Suprapubic skin (tissue), 4 donors: ENCODE data around the gene ELMO1. TPM values are rescaled to one million over a fixed set of nuclear protein-coding genes. Genes with fewer than 3 reads are reported as not detected.

Experiments
- DNase-seq, 2 donors: peaks; one replicate each; pipeline ENCODE4 v3.0.0-alpha.2; 2019; ENCODE audit warnings: low spot score in 2 of 2
- H3K27ac ChIP-seq: fragments of 200-600 bp; sonication (generic); one replicate; pipeline ENCODE4 v1.5.1; 2019
- H3K27me3 ChIP-seq: fragments of 200-600 bp; sonication (generic); one replicate; pipeline ENCODE4 v1.5.1; 2019
- H3K36me3 ChIP-seq: fragments of 200-600 bp; sonication (generic); one replicate; pipeline ENCODE4 v1.5.1; 2019
- H3K4me1 ChIP-seq: fragments of 200-600 bp; sonication (generic); one replicate; pipeline ENCODE4 v1.5.1; 2019
- H3K4me3 ChIP-seq: fragments of 200-600 bp; sonication (generic); one replicate; pipeline ENCODE4 v1.5.1; 2019; ENCODE audit warnings: mild to moderate bottlenecking
- H3K9me3 ChIP-seq: fragments of 200-600 bp; sonication (generic); one replicate; pipeline ENCODE4 v1.5.1; 2019
- EP300 ChIP-seq: sonication (generic); formaldehyde crosslinking; IDR thresholded peaks from one replicate; pipeline ENCODE4 v1.6.1; 2017; ENCODE audit warnings: antibody characterized with exemption
- POLR2A ChIP-seq, 2 donors: fragments of 450-650 bp; IDR thresholded peaks; one replicate each; pipeline ENCODE4 v1.6.1; 2017; ENCODE audit warnings: antibody characterized with exemption in 2 of 2, mild to moderate bottlenecking in 2 of 2, moderate library complexity in 2 of 2
- POLR2AphosphoS5 ChIP-seq, 3 donors: sonication (generic); formaldehyde crosslinking; IDR thresholded peaks; one replicate each; pipeline ENCODE4 v1.6.1; 2017; ENCODE audit warnings: antibody characterized with exemption in 3 of 3
- WGBS: methylation state at CpG from one replicate; pipeline ENCODE4 v1.1.5; 2018; 5-methylcytosine and 5-hydroxymethylcytosine counted together
- total RNA-seq, 4 donors: library from RNA; depleted of rRNA; stranded (reverse); fragments of >200 nt; gene quantifications; one replicate each; pipeline ENCODE4 v1.1.0, GENCODE V29; 2016
- TF ChIP-seq, protein P1 (sequence below), 2 donors: fragments of 200-600 bp in 1 of 2; fragments of 450-650 bp in 1 of 2; sonication (generic) in 1 of 2; IDR thresholded peaks; one replicate each; pipeline ENCODE4 v1.5.1; 2016 to 2019; ENCODE audit warnings: antibody characterized with exemption in 2 of 2, mild to moderate bottlenecking in 1 of 2, moderate library complexity in 1 of 2

ELMO1 gene
- total RNA-seq, 4 donors from 2014 or later: 9.8 to 49.6 (median 22.2) TPM

DNA sequence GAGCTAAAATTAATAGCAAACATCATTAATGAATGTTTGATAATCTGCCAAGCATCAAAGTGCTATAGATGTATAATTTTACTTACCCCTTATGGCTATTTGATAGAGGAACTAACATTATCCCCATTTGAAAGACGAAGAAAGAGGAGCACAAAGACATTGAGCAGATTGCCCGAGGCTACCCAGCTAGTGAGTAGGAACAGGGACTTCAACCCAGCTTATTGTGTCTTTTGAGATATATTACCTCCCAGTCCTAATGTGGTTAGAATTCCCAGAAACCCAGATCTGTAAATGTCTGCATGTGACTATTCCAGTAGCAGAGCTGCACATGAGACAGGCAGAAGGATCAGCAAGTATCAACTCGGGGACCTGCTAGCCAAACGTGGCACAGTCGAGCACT lies 564.3 kb downstream of the ELMO1 start:
- Histone ChIP-seq H3K27ac (no peak overlapping the region), H3K4me3 (no peak overlapping the region), H3K27me3 (no peaks in the 10 kb centered on the region), H3K4me1 (no peaks in the 10 kb centered on the region), H3K9me3 (no peaks in the 10 kb centered on the region), H3K36me3 (peaks cover 15% of the 10 kb centered on the region)
- 74% methylated on average over 5 of the region's 5 CpGs for WGBS
- DNase-seq: no peak
- no peak for TF ChIP-seq POLR2A (IDR thresholded peaks at IDR 0.05)
- TF ChIP-seq, protein P1, sequence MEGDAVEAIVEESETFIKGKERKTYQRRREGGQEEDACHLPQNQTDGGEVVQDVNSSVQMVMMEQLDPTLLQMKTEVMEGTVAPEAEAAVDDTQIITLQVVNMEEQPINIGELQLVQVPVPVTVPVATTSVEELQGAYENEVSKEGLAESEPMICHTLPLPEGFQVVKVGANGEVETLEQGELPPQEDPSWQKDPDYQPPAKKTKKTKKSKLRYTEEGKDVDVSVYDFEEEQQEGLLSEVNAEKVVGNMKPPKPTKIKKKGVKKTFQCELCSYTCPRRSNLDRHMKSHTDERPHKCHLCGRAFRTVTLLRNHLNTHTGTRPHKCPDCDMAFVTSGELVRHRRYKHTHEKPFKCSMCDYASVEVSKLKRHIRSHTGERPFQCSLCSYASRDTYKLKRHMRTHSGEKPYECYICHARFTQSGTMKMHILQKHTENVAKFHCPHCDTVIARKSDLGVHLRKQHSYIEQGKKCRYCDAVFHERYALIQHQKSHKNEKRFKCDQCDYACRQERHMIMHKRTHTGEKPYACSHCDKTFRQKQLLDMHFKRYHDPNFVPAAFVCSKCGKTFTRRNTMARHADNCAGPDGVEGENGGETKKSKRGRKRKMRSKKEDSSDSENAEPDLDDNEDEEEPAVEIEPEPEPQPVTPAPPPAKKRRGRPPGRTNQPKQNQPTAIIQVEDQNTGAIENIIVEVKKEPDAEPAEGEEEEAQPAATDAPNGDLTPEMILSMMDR (IDR thresholded peaks at IDR 0.05): no peak
- no peak for TF ChIP-seq POLR2AphosphoS5 (IDR thresholded peaks at IDR 0.05)
- TF ChIP-seq EP300: no peak

DNA sequence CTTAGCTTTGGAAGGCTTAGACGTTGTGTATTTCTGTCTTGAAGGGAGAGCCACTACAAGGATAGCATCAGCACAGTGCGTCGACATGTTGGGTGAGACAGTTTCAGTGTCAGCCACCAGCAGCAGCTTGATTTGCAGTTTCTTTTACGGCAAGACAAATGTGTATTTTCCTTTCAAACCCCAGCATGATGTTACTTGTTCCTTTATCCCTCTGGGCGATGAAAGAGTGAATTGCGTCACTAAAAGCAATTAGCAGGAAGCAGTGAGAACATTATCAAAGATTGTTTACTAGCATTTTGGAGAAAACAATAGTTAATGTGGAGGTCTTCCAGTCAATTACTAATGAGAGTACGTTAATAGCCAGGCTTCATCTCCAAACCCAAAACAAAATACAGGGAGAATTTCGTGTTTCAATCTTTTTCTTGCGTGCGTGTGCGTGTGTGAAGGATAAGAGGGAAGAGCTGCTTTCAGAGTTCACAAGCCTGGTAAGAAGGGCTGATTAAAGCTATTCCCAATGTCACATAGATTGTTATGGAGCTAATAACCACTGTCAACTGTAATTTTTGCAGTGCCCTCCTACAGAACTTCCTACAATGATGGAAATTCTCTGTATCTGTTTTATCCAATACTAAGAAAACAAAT lies 567.3 kb downstream of the ELMO1 start:
- Histone ChIP-seq H3K27ac (peak overlapping the region; percentile 46), H3K4me3 (peak overlapping the region; percentile 5), H3K4me1 (no peaks in the 10 kb centered on the region), H3K36me3 (peaks cover 6% of the 10 kb centered on the region), H3K9me3 (no peaks in the 10 kb centered on the region), H3K27me3 (no peaks in the 10 kb centered on the region)
- DNase-seq: no peak
- TF ChIP-seq EP300: no peak
- TF ChIP-seq, protein P1 (IDR thresholded peaks at IDR 0.05): no peak
- TF ChIP-seq POLR2A (IDR thresholded peaks at IDR 0.05): no peak
- TF ChIP-seq POLR2AphosphoS5 (IDR thresholded peaks at IDR 0.05): no peak
- WGBS: 52% methylated on average over 11 of the region's 11 CpGs

DNA sequence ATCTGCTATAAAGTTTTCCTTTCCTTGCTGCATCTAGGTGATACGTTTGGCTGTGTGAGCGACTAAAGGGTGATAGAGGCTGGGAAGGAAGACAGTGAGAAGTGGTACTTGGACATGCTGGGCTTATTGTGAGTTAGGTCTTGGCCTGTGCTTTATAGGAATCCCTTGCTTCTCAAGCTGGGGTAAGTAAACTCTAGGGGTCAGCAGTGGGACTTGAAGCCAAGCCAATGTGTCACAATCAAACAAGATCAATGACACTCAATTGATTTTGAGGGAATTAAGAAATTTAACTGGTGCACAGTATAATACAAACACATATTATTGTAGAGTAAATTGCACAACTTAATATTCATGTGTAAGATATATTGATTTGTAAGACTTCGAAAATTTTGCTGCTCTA lies 568.6 kb downstream of the ELMO1 start:
- 96% methylated on average over 3 of the region's 3 CpGs for WGBS
- no peaks in the 10 kb centered on the region for H3K9me3 ChIP-seq

DNA sequence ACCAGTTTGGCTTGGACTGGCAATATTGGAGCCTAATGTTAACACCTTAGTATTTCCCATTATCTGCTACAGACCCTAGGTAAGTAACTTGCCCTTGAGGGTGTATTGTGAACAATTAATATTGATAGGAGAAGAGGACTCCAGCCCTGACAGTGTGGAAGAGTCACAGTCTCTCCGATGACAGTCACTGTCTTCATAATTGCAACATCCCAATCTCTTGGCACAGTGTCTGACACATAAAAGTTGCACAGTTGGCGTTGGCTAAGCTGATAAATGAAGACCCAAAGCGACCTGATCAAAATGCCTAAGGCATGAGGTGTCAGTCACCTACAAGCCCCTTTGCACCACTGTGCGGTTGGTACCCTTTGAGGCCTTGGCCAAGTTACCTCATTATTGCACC lies 569.6 kb downstream of the ELMO1 start:
- TF ChIP-seq POLR2AphosphoS5 (IDR thresholded peaks at IDR 0.05): no peak
- TF ChIP-seq, protein P1 (IDR thresholded peaks at IDR 0.05): no peak
- TF ChIP-seq POLR2A (IDR thresholded peaks at IDR 0.05): no peak
- no peak for TF ChIP-seq EP300
- peaks cover 7% of the 10 kb centered on the region for H3K36me3 ChIP-seq
- no peak overlapping the region for H3K27ac ChIP-seq
- 54% methylated on average over 4 of the region's 4 CpGs for whole genome bisulfite sequencing
- no peaks in the 10 kb centered on the region for H3K4me1 ChIP-seq
- no peak for DNase-seq
- no peaks in the 10 kb centered on the region for H3K9me3 ChIP-seq
- no peaks in the 10 kb centered on the region for H3K27me3 ChIP-seq
- no peak overlapping the region for H3K4me3 ChIP-seq

More for the DNA sequence above, 568.6 kb downstream of the ELMO1 start:
- Histone ChIP-seq H3K36me3 (peaks cover 6% of the 10 kb centered on the region), H3K4me3 (no peak overlapping the region), H3K27ac (no peak overlapping the region), H3K27me3 (no peaks in the 10 kb centered on the region), H3K4me1 (no peaks in the 10 kb centered on the region)
- DNase-seq: no peak
- TF ChIP-seq POLR2A (IDR thresholded peaks at IDR 0.05) (no peak), EP300 (no peak), POLR2AphosphoS5 (IDR thresholded peaks at IDR 0.05) (no peak)
- TF ChIP-seq, protein P1 (IDR thresholded peaks at IDR 0.05): no peak

DNA sequence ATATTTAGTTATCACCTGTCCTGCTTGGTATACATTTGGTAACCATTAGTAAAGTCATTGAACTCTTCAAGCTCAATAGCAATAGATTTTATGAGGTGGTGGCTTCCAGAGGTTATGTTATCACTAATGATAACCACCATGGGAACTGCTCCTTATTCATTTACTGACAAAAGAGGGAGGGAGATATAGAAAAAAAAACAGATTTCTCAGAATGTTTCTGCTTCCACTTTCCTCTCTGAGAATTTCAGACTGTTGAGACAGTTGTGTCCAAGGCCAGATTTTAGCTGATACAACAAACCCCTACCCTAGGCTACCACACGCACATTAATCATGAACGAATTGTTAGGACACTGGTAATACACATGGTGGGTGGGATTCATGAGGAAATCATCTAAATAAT lies 570.4 kb downstream of the ELMO1 start:
- H3K27ac ChIP-seq: no peak overlapping the region
- WGBS: 91% methylated on average over 2 of the region's 2 CpGs
- H3K36me3 ChIP-seq: peaks cover 7% of the 10 kb centered on the region
- DNase-seq: no peak
- TF ChIP-seq POLR2AphosphoS5 (IDR thresholded peaks at IDR 0.05) (no peak), EP300 (no peak), POLR2A (IDR thresholded peaks at IDR 0.05) (no peak)
- TF ChIP-seq, protein P1 (IDR thresholded peaks at IDR 0.05): no peak
- H3K27me3 ChIP-seq: no peaks in the 10 kb centered on the region
- H3K4me3 ChIP-seq: no peak overlapping the region
- no peaks in the 10 kb centered on the region for H3K9me3 ChIP-seq
- no peaks in the 10 kb centered on the region for H3K4me1 ChIP-seq
